Sciatic nerve (tissue), 2 donors: ENCODE data around the gene TPPP3. TPM values are rescaled to one million over a fixed set of nuclear protein-coding genes. Genes with fewer than 3 reads are reported as not detected.
"Not testable (repeated sequence)": the region's sequence is repeated elsewhere in the genome, so short reads cannot be mapped to it uniquely, and the experiment has no call there.

Experiments used
- ATAC-seq: fragments of 200-7000 bp; cut with Tn5 transposase; one replicate; pipeline ENCODE4 v1.9.1; 2020; ENCODE audit warnings: mild to moderate bottlenecking, moderate library complexity
- DNase-seq: peaks from one replicate; pipeline ENCODE4 v3.0.0-alpha.2; 2020; ENCODE audit warnings: low spot score
- intact Hi-C: fragments of 100-400 bp; cut with DNase I; formaldehyde crosslinking; loops from one replicate; pipeline ENCODE4 v1.14.2; 2022
- total RNA-seq: library from RNA; stranded (reverse); fragmentation: NEBNext Ultra II Directional; extraction: Animal tissue kit (Norgen Biotek cat#: 25700); gene quantifications from one replicate; pipeline ENCODE4 v1.2.1, GENCODE V29; 2021
- donor health status: DM: no; HTN: no; CAD: no.
- donor health status: DM: no; HTN: no; CAD: no.

The TPPP3 gene
- total RNA-seq, 1 donor from 2014 or later: 12.5 TPM

GRCh38 chr16:67428146-67428731 lies 34.9 kb upstream of the TPPP3 start:
- DNase-seq (peak; percentile 83), ATAC-seq (peak; percentile 88)
- intact Hi-C loops: loop anchor here (5.0 kb wide), 1 partner anchor 39 kb away; no protein-coding TSS in a partner anchor

DNA sequence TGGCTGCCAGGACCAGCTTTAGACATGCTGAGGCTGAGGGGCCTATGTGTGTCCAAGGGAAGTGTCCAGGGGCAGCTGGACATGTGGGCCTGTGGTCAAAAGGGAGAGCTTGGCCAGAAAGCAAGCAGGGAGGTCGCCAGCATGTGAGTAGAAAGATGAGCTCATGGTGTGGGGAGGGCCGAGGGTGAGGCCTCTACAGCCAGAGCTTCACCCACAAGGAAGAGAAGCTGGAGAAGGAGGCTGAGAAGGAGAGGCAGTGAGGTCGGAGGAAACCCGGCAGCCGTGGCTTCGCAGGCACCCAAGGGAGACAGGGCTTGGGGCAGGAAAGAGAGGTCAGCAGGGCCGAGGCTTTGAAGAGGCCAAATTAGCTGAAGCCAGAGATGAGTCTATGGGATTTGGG lies 33.7 kb upstream of the TPPP3 start:
- no peak for DNase-seq
- ATAC-seq: peak; percentile 49
- intact Hi-C loops: loop anchor here (5.0 kb wide), 1 partner anchor 40 kb away; no protein-coding TSS in a partner anchor

DNA sequence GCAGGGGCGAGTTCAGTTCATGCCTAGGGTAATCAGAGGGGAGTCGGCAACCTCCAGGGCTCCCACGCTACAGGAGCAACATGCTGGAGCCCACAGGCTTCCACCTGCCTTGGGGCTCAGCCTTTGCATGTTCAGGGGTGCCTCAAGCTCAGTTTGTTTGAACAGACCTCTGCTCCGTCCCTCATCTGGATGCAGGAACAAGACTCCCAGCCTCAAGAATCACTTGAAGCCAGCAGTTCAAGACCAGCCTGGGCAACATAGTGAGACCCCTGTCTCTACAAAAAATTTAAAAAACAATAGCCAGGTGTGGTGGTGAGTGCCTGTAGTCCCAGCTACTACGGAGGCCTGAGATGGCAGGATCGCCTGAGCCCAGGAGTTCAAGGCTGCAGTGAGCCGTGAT lies 32.7 kb upstream of the TPPP3 start:
- intact Hi-C loops: loop anchor here (5.0 kb wide), 1 partner anchor 41 kb away; no protein-coding TSS in a partner anchor
- ATAC-seq: no peak

GRCh38 chr16:67425580-67425979 lies 32.3 kb upstream of the TPPP3 start:
- DNase-seq: no peak
- intact Hi-C loops: loop anchor here (5.0 kb wide), 1 partner anchor 42 kb away; no protein-coding TSS in a partner anchor
- ATAC-seq: no peak

More for the DNA sequence above, 32.7 kb upstream of the TPPP3 start:
- DNase-seq: no peak

- intact Hi-C loops: loop anchor here (5.0 kb wide), 1 partner anchor 42 kb away; no protein-coding TSS in a partner anchor
- DNase-seq: no peak
- no peak for ATAC-seq
These were observed 31.8 kb upstream of the TPPP3 start for GRCh38 chr16:67425061-67425460.

GRCh38 chr16:67424261-67424615 lies 30.9 kb upstream of the TPPP3 start:
- intact Hi-C loops: no loop called here
- ATAC-seq (no peak), DNase-seq (no peak)

- no peak for DNase-seq
- intact Hi-C loops: no loop called here
- no peak for ATAC-seq
These were observed 30.4 kb upstream of the TPPP3 start for GRCh38 chr16:67423611-67424260.

GRCh38 chr16:67423015-67423414 lies 29.7 kb upstream of the TPPP3 start:
- ATAC-seq (no peak), DNase-seq (no peak)

GRCh38 chr16:67421030-67421429 lies 27.7 kb upstream of the TPPP3 start:
- ATAC-seq (no peak), DNase-seq (no peak)
- intact Hi-C loops: no loop called here

More at GRCh38 chr16:67423015-67423414, 29.7 kb upstream of the TPPP3 start:
- intact Hi-C loops: no loop called here

- intact Hi-C loops: no loop called here
- ATAC-seq: no peak
- DNase-seq: no peak
These were observed 26.6 kb upstream of the TPPP3 start for GRCh38 chr16:67419931-67420330.

- ATAC-seq: no peak
- intact Hi-C loops: no loop called here
- DNase-seq: no peak
These were observed 26.2 kb upstream of the TPPP3 start for GRCh38 chr16:67419502-67419901.

DNA sequence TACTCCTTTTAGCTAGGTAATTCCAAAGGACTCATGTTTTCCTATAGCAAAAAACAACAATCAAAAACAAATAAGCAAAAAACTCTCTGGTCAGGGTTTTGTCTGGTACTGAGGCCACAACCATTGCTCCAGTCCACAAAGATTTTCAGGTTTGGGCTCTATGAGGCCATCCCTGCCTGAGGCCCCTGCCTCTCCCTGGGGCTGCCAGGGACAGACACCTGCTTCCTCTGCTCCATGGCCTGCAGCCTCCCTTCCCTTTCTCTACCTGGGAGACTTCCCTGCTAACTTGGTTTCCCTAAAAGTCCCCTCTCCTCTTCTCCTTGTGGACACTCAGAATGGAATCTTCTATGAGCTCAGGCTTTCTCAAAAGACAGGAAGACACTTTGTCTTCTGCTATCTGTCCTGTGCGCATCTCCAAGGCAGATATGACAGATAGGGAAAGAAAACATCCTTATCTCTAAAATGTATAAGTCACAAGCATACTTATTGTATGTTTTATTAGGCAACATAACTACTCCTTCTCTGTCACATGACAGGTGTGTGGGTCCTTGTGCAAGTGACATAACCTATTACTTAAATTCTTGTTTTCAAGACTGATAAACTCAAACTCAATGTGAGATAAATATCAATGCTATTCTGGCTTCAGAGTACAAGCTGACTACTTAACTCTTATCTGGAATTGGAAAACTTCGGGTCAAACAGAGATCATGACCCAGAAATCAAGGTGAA lies 24.2 kb upstream of the TPPP3 start:
- ATAC-seq: no peak
- no peak for DNase-seq
- intact Hi-C loops: no loop called here

DNA sequence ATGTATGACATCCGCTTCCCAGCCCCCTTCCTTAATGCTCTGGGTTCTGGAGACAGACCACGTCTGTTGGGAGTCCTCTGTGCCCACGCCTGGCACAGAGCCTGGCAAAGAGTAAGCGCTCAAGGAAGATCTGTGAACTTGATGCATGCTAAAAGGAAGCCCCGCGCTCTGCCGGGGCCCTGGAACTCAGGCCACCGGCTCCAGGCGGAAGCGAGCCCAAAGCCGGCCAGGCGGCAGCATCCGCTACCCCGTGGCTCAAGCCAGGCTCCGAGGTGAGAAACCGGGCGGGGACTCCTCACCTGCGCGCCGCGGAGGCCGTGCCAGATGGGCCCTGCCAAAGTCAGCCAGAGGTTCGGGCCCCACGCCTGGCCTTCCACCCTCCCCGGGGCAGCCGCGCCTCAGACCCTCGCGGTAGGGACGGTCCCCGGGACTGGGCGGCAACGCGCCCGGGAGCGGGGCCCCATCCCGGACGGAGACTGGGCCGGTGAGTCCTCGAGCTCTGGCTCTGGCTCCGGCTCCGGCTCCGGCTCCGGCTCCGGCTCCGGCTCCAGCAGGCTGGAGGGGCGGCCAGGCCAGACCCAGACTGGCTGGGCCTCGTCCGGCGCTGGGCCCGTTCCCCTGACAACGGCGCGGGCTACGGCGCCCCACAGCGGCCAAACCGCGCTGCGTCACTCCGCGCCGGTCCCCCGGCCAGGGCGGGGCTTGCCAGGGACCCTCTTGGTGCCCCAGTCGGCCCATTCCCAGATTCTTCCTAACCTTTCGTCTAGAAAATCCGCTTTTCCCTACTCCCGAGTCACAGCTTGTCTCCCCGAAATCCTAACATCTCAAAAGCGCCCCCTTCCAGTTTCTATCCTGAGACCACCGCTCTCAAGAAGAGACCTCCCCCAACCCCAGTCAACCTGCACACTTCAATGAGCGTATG lies 22.8 kb upstream of the TPPP3 start, which contains the start of gene ZDHHC1:
TSS of gene ZDHHC1 (minus strand) at position 606 of the 922 bp plus-strand sequence. CDS start 8,702 bp downstream, outside the sequence.
- intact Hi-C loops: no loop called here
- ATAC-seq (peak; percentile 95), DNase-seq (peak; percentile 84)

DNA sequence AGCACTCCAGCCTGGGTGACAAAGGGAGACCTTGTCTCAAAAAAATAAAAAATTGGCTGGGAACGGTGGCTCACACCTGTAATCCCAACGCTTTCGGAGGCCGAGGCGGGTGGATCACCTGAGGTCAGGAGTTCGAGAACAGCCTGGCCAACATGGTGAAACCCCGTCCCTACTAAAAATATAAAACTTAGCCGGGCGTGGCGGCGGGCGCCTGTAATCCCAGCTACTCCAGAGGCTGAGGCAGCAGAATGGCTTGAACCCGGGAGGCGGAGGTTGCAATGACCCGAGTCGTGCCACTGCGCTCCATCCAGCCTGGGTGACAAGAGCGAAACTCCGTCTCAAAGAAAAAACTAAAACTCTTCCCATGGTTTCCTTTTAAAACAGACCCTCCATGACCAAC lies 22.1 kb upstream of the TPPP3 start:
- DNase-seq, ATAC-seq, intact Hi-C loops: not testable (repeated sequence)

GRCh38 chr16:67413978-67414911 lies 20.9 kb upstream of the TPPP3 start:
- no peak for DNase-seq
- ATAC-seq: no peak
- intact Hi-C loops: no loop called here

DNA sequence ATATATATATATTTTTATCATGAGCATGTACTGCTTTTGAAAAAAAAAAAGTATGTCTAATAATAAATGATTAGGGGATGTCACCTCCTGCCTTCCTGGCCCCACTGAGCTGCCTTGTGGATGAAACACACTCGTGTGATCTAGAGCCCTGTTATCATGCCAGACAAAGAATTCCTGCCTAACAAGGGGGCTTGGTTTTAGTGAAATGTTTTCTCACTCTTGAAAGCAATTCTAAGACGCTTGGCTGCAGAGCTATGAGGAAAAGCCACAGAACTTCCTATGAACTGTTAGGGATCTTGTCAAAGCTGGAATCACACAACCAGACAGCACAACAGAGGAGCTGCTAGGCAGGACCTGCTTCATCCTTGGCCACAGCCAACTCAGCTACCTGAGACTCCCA lies 19.0 kb upstream of the TPPP3 start:
- DNase-seq (no peak), ATAC-seq (no peak)
- intact Hi-C loops: no loop called here

GRCh38 chr16:67411339-67411738 lies 18.0 kb upstream of the TPPP3 start:
- DNase-seq (no peak), ATAC-seq (no peak)
- intact Hi-C loops: no loop called here

GRCh38 chr16:67409631-67410030 lies 16.3 kb upstream of the TPPP3 start:
- intact Hi-C loops: no loop called here
- no peak for ATAC-seq
- no peak for DNase-seq
